IMR-90 (cell line): ENCODE measurements around the gene KCNH5. TPM values are rescaled to one million over a fixed set of nuclear protein-coding genes. Genes with fewer than 3 reads are reported as not detected.

Experiments
- ATAC-seq: fragments of 200-7000 bp; cut with Tn5 transposase; 2 replicates; pipeline ENCODE4 v1.9.1; 2020; ENCODE audit warnings: low read depth, mild to moderate bottlenecking, moderate library complexity
- BruUV-seq: library from RNA; stranded (reverse); fragments of 400-500 nt; replicated peaks from 2 replicates; lab custom pipeline; 2021; lab: Mats Ljungman, UMichigan
- CTCF ChIA-PET: fragments of 300-600 bp; formaldehyde crosslinking; extraction: SDS; loops from one replicate; lab custom pipeline; 2021; ENCODE audit warnings: antibody characterized with exemption; lab: Yijun Ruan, JAX
- POLR2A ChIA-PET: fragments of 300-600 bp; sonication (Branson Sonifier 250); formaldehyde crosslinking; loops from one replicate; lab custom pipeline; 2022; ENCODE audit warnings: antibody characterized with exemption; ENCODE audit not compliant: unreplicated experiment; lab: Charles Lee
- DNase-seq: peaks from one replicate; pipeline ENCODE4 v3.0.0; 2013
- H2AFZ ChIP-seq: replicated peaks from 2 replicates; pipeline ENCODE3; 2013; ENCODE audit warnings: low read length, mild to moderate bottlenecking; ENCODE audit not compliant: poor library complexity
- H2AK5ac ChIP-seq: 2 replicates; pipeline ENCODE4 v1.6.1; 2013; ENCODE audit warnings: low read depth, low read length, inconsistent platforms
- H2AK9ac ChIP-seq: replicated peaks from 2 replicates; pipeline ENCODE3; 2013; ENCODE audit warnings: mild to moderate bottlenecking, low read depth, low read length, moderate library complexity; ENCODE audit not compliant: poor library complexity
- H2BK120ac ChIP-seq: 2 replicates; pipeline ENCODE4 v1.6.1; 2013; ENCODE audit warnings: low read depth, low read length, inconsistent platforms
- H2BK15ac ChIP-seq: 3 replicates; pipeline ENCODE4 v1.6.1; 2013; ENCODE audit warnings: low read depth, low read length, inconsistent platforms
- H2BK20ac ChIP-seq: 2 replicates; pipeline ENCODE4 v1.6.1; 2013; ENCODE audit warnings: low read depth, mild to moderate bottlenecking, inconsistent platforms, low read length, moderate library complexity
- H2BK5ac ChIP-seq: 2 replicates; pipeline ENCODE4 v1.6.1; 2013; ENCODE audit warnings: mild to moderate bottlenecking, low read depth, low read length, inconsistent platforms; ENCODE audit not compliant: poor library complexity, severe bottlenecking
- H3K14ac ChIP-seq: replicated peaks from 2 replicates; pipeline ENCODE4 v1.6.1; 2013; ENCODE audit warnings: low read depth, low read length, inconsistent platforms
- H3K18ac ChIP-seq: 2 replicates; pipeline ENCODE4 v1.6.1; 2013; ENCODE audit warnings: low read depth, low read length, control low read depth
- H3K23ac ChIP-seq: 2 replicates; pipeline ENCODE4 v1.6.1; 2013; ENCODE audit warnings: low read depth, low read length, inconsistent platforms
- H3K27ac ChIP-seq: 2 replicates; pipeline ENCODE4 v1.5.1; 2013; ENCODE audit warnings: mild to moderate bottlenecking, control low read depth, low read length; ENCODE audit not compliant: insufficient read depth
- H3K27me3 ChIP-seq: 2 replicates; pipeline ENCODE4 v1.6.1; 2013; ENCODE audit warnings: low read length; ENCODE audit not compliant: control insufficient read depth, insufficient read depth
- H3K36me3 ChIP-seq: 2 replicates; pipeline ENCODE4 v1.6.1; 2013; ENCODE audit warnings: low read length, mixed read lengths; ENCODE audit not compliant: control insufficient read depth, insufficient read depth
- H3K4ac ChIP-seq: 2 replicates; pipeline ENCODE4 v1.6.1; 2013; ENCODE audit warnings: low read depth, low read length, inconsistent platforms
- H3K4me1 ChIP-seq: 2 replicates; pipeline ENCODE4 v1.6.1; 2013; ENCODE audit warnings: low read length, mixed read lengths; ENCODE audit not compliant: control insufficient read depth, insufficient read depth
- H3K4me2 ChIP-seq: 2 replicates; pipeline ENCODE4 v1.6.1; 2013; ENCODE audit warnings: low read depth, mild to moderate bottlenecking, control low read depth, low read length, moderate library complexity
- H3K4me3 ChIP-seq: 2 replicates; pipeline ENCODE4 v1.5.1; 2013; ENCODE audit warnings: low read depth, mild to moderate bottlenecking, control low read depth, low read length, moderate library complexity; ENCODE audit not compliant: insufficient read depth
- H3K56ac ChIP-seq: 2 replicates; pipeline ENCODE4 v1.6.1; 2013; ENCODE audit warnings: low read length, inconsistent platforms; ENCODE audit not compliant: insufficient read depth; ENCODE audit errors: extremely low read depth
- H3K79me1 ChIP-seq, 2 experiments: 2 replicates each; pipeline ENCODE4 v1.6.1; 2013; ENCODE audit warnings: low read length in 2 of 2, inconsistent platforms in 1 of 2, low read depth in 1 of 2
- H3K9ac ChIP-seq: 2 replicates; pipeline ENCODE4 v1.6.1; 2013; ENCODE audit warnings: low read depth, low read length, control low read depth
- H3K9me1 ChIP-seq: 2 replicates; pipeline ENCODE4 v1.6.1; 2013; ENCODE audit warnings: low read length, inconsistent platforms; ENCODE audit not compliant: insufficient read depth
- H3K9me3 ChIP-seq: 2 replicates; pipeline ENCODE4 v1.6.1; 2013; ENCODE audit warnings: low read length; ENCODE audit not compliant: control insufficient read depth, insufficient read depth
- H4K20me1 ChIP-seq: 2 replicates; pipeline ENCODE4 v1.6.1; 2013; ENCODE audit warnings: low read length, inconsistent platforms; ENCODE audit not compliant: insufficient read depth
- H4K5ac ChIP-seq: 2 replicates; pipeline ENCODE4 v1.6.1; 2013; ENCODE audit warnings: mild to moderate bottlenecking, low read depth, low read length, control low read depth
- H4K8ac ChIP-seq, 2 experiments: 2 replicates each; pipeline ENCODE4 v1.6.1; 2013; ENCODE audit warnings: low read depth in 2 of 2, low read length in 2 of 2, control low read depth in 1 of 2, inconsistent platforms in 1 of 2
- H4K91ac ChIP-seq: 2 replicates; pipeline ENCODE4 v1.6.1; 2013; ENCODE audit warnings: low read depth, low read length, inconsistent platforms; ENCODE audit not compliant: insufficient read depth
- FOS ChIP-seq: fragments of 150-350 bp; IDR thresholded peaks from 2 replicates; pipeline ENCODE4 v1.6.1; 2016; ENCODE audit warnings: low read depth, low read length
- MAZ ChIP-seq: IDR thresholded peaks from 2 replicates; pipeline ENCODE4 v1.6.1; 2012; ENCODE audit warnings: low read depth, mild to moderate bottlenecking, low read length, improper control_type of control experiment, moderate library complexity, borderline replicate concordance
- NFE2L2 ChIP-seq: fragments of 150-350 bp; IDR thresholded peaks from 2 replicates; pipeline ENCODE4 v1.6.1; 2016; ENCODE audit warnings: low read depth, mild to moderate bottlenecking, low read length
- WGBS, 2 experiments: methylation state at CpG; one replicate each; pipeline versions ENCODE4 v1.1.5 to v1.1.7; 2013; ENCODE audit warnings: missing lambda C conversion rate in 2 of 2; ENCODE audit not compliant: insufficient read length in 1 of 2; ENCODE audit errors: extremely low coverage in 2 of 2; 5-methylcytosine and 5-hydroxymethylcytosine counted together
- dilution Hi-C: fragments of 300-500 bp; cut with HindIII; formaldehyde crosslinking; loops from one replicate; pipeline ENCODE4 v1.14.3; 2018; ENCODE audit warnings: low sequenced_read_pairs; ENCODE audit not compliant: unreplicated experiment
- in situ Hi-C: fragments of 300-500 bp; cut with MboI; formaldehyde crosslinking; loops from 3 replicates; pipeline ENCODE4 v1.14.3; 2019; ENCODE audit warnings: low sequenced_read_pairs, inconsistent platforms, mixed read lengths
- intact Hi-C: fragments of 100-400 bp; cut with micrococcal nuclease; formaldehyde crosslinking; loops from 2 replicates; pipeline ENCODE4 v1.10.0; 2022
- polyA plus RNA-seq, 3 experiments: library from polyadenylated mRNA; depleted of rRNA; stranded (reverse); fragments of >200 nt; gene quantifications; 2 replicates each; pipeline ENCODE4 v1.2.3, GENCODE V29; 2012; ENCODE audit warnings: low replicate concordance in 1 of 3
- total RNA-seq: library from RNA; depleted of rRNA; stranded (reverse); fragments of >200 nt; gene quantifications from 2 replicates; pipeline ENCODE4 v1.2.3, GENCODE V29; 2012
- TF ChIP-seq, protein P1 (sequence below): conservative IDR thresholded peaks from 2 replicates; pipeline ENCODE4 v1.5.1; 2012; ENCODE audit warnings: mild to moderate bottlenecking, low read depth, low read length, improper control_type of control experiment

KCNH5 gene
- total and polyA plus RNA-seq, 2 of the 4 experiments (the other 2 are of a cell fraction): under 0.01 to 0.03 TPM

DNA sequence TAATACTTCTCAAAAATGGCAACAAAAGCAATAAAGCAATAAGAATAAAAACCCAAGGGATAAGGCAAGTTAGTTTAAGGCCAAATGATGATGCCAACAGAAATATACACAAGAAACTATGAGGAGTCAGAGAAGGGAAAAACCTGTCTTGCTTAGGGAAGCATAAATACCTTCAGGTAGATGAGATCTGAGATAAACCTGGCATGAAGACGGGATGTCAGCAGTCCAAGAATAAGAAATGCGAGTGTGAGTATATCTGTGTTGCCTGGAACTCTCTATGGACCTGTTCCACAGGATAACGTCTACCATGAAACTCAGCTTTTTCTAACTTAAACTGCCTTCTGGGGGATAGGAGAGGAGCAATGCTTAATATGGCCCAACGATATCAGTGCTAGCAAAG lies 30.6 kb downstream of the KCNH5 start:
- in situ Hi-C loops (no loop called here), dilution Hi-C loops (no loop called here), intact Hi-C loops (no loop called here)
- H3K18ac ChIP-seq: no peak overlapping the region
- H3K27ac ChIP-seq: no peak overlapping the region
- no peak overlapping the region for H2AFZ ChIP-seq
- H3K4me3 ChIP-seq: no peak overlapping the region
- no peak overlapping the region for H3K4me2 ChIP-seq
- no TSS peak for BruUV-seq
- CTCF ChIA-PET: no interaction called here
- H3K56ac ChIP-seq: no peak overlapping the region; the same call in 1 of the 2 replicates
- no peaks in the 10 kb centered on the region for H3K9me3 ChIP-seq
- no peak overlapping the region for H3K9ac ChIP-seq
- DNase-seq (no peak), ATAC-seq (no peak)
- no peak overlapping the region for H4K91ac ChIP-seq
- H2BK120ac ChIP-seq: no peak overlapping the region
- no peak overlapping the region for H3K23ac ChIP-seq
- H2BK5ac ChIP-seq: no peak overlapping the region
- no peak overlapping the region for H2AK9ac ChIP-seq
- no peak overlapping the region for H4K5ac ChIP-seq
- no peaks in the 10 kb centered on the region for H3K27me3 ChIP-seq
- H3K14ac ChIP-seq: no peak overlapping the region
- H3K4ac ChIP-seq: no peak overlapping the region
- H3K79me1 ChIP-seq: no peaks in the 10 kb centered on the region
- H3K9me1 ChIP-seq: no peaks in the 10 kb centered on the region
- TF ChIP-seq MAZ: no peak
- TF ChIP-seq, protein P1, sequence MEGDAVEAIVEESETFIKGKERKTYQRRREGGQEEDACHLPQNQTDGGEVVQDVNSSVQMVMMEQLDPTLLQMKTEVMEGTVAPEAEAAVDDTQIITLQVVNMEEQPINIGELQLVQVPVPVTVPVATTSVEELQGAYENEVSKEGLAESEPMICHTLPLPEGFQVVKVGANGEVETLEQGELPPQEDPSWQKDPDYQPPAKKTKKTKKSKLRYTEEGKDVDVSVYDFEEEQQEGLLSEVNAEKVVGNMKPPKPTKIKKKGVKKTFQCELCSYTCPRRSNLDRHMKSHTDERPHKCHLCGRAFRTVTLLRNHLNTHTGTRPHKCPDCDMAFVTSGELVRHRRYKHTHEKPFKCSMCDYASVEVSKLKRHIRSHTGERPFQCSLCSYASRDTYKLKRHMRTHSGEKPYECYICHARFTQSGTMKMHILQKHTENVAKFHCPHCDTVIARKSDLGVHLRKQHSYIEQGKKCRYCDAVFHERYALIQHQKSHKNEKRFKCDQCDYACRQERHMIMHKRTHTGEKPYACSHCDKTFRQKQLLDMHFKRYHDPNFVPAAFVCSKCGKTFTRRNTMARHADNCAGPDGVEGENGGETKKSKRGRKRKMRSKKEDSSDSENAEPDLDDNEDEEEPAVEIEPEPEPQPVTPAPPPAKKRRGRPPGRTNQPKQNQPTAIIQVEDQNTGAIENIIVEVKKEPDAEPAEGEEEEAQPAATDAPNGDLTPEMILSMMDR: no peak
- TF ChIP-seq FOS: no peak
- no peak for TF ChIP-seq NFE2L2
- H4K20me1 ChIP-seq: no peaks in the 10 kb centered on the region
- no peak overlapping the region for H4K8ac ChIP-seq
- no peaks in the 10 kb centered on the region for H3K4me1 ChIP-seq
- H2AK5ac ChIP-seq: no peak overlapping the region
- H3K36me3 ChIP-seq: no peaks in the 10 kb centered on the region
- H2BK15ac ChIP-seq: no peak overlapping the region
- POLR2A ChIA-PET: no interaction called here
- WGBS, 2 experiments: no CpG with 5 or more reads among the region's 4 CpGs
- no peak overlapping the region for H2BK20ac ChIP-seq
